Esophagus muscularis mucosa (tissue), 4 donors: ENCODE measurements around the gene VPS13D. TPM values are rescaled to one million over a fixed set of nuclear protein-coding genes. Genes with fewer than 3 reads are reported as not detected.
"Not testable (repeated sequence)": the region's sequence is repeated elsewhere in the genome, so short reads cannot be mapped to it uniquely, and the experiment has no call there.

Experiments
- DNase-seq: peaks from one replicate; pipeline ENCODE4 v3.0.0-alpha.2; 2017; ENCODE audit errors: extremely low spot score
- H3K27ac ChIP-seq, 4 donors: fragments of 200-600 bp; sonication (generic); replicated peaks in 1 of 4; 1 replicate in 3 of 4; 2 replicates in 1 of 4; pipeline ENCODE4 v1.5.1; 2016 to 2019; ENCODE audit warnings: mild to moderate bottlenecking in 1 of 4
- H3K27me3 ChIP-seq, 4 donors: fragments of 200-600 bp; sonication (generic); one replicate each; pipeline versions ENCODE4 v1.5.1 to v1.6.0; 2016 to 2019
- H3K36me3 ChIP-seq, 4 donors: fragments of 200-600 bp; sonication (generic); one replicate each; pipeline ENCODE4 v1.5.1; 2016 to 2019
- H3K4me1 ChIP-seq, 4 donors: fragments of 200-600 bp; sonication (generic); one replicate each; pipeline ENCODE4 v1.5.1; 2016 to 2019
- H3K4me3 ChIP-seq, 4 donors: fragments of 200-600 bp; sonication (generic); 1 replicate in 2 of 4; 2 replicates in 2 of 4; pipeline ENCODE4 v1.5.1; 2016 to 2019; ENCODE audit warnings: mild to moderate bottlenecking in 4 of 4, moderate library complexity in 1 of 4
- H3K9me3 ChIP-seq, 4 donors: fragments of 200-600 bp; sonication (generic); 1 replicate in 3 of 4; 2 replicates in 1 of 4; pipeline ENCODE4 v1.5.1; 2016 to 2019
- EP300 ChIP-seq: sonication (generic); formaldehyde crosslinking; IDR thresholded peaks from one replicate; pipeline ENCODE4 v1.6.1; 2017; ENCODE audit warnings: antibody characterized with exemption
- POLR2A ChIP-seq: fragments of 450-650 bp; IDR thresholded peaks from one replicate; pipeline ENCODE4 v1.6.1; 2017; ENCODE audit warnings: antibody characterized with exemption, moderate library complexity, mild to moderate bottlenecking, low read depth
- POLR2AphosphoS5 ChIP-seq, 2 donors: sonication (generic); formaldehyde crosslinking; IDR thresholded peaks; one replicate each; pipeline ENCODE4 v1.6.1; 2017; ENCODE audit warnings: antibody characterized with exemption in 2 of 2
- WGBS: methylation state at CpG from one replicate; pipeline ENCODE4 v1.1.5; 2018; 5-methylcytosine and 5-hydroxymethylcytosine counted together
- intact Hi-C: fragments of 100-400 bp; cut with DNase I; formaldehyde crosslinking; loops from one replicate; pipeline ENCODE4 v1.15.1; 2023
- total RNA-seq, 4 donors: library from RNA; depleted of rRNA; stranded (reverse); fragments of >200 nt; gene quantifications; one replicate each; pipeline versions ENCODE4 v1.1.0 to v1.2.1, GENCODE V29; 2016
- TF ChIP-seq, protein P1 (sequence below), 3 experiments: fragments of 200-600 bp in 2 of 3; fragments of 450-650 bp in 1 of 3; sonication (generic) in 2 of 3; IDR thresholded peaks; one replicate each; pipeline ENCODE4 v1.5.1; 2017 to 2019; ENCODE audit warnings: antibody characterized with exemption in 3 of 3, mild to moderate bottlenecking in 2 of 3, moderate library complexity in 1 of 3

VPS13D gene
- total RNA-seq, 4 donors from 2014 or later: 67.8 to 93.3 (median 85.4) TPM

DNA sequence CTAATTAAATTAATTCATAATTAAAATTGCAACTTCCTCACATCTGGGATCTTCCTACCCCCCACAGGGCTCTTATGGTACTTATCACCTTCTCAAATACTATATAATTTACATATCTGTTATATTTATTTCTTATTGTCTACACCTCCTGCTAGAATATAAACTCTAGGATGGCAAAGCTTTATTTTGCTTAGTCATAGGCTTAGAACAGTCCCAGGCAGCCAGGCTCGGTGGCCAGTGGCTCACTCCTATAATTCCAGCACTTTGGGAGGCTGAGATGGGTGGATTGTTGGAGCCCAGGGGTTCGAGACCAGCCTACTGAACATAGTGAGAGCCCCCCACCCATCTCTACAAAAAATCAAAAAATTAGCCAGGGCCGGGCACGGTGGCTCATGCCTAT, 10.0 kb upstream of the VPS13D start:
- no peak overlapping the region for H3K4me3 ChIP-seq
- H3K4me1 ChIP-seq: no peaks in the 10 kb centered on the region
- H3K27me3 ChIP-seq: no peaks in the 10 kb centered on the region
- TF ChIP-seq EP300: no peak
- TF ChIP-seq POLR2AphosphoS5 (IDR thresholded peaks at IDR 0.05): no peak
- TF ChIP-seq, protein P1, sequence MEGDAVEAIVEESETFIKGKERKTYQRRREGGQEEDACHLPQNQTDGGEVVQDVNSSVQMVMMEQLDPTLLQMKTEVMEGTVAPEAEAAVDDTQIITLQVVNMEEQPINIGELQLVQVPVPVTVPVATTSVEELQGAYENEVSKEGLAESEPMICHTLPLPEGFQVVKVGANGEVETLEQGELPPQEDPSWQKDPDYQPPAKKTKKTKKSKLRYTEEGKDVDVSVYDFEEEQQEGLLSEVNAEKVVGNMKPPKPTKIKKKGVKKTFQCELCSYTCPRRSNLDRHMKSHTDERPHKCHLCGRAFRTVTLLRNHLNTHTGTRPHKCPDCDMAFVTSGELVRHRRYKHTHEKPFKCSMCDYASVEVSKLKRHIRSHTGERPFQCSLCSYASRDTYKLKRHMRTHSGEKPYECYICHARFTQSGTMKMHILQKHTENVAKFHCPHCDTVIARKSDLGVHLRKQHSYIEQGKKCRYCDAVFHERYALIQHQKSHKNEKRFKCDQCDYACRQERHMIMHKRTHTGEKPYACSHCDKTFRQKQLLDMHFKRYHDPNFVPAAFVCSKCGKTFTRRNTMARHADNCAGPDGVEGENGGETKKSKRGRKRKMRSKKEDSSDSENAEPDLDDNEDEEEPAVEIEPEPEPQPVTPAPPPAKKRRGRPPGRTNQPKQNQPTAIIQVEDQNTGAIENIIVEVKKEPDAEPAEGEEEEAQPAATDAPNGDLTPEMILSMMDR (IDR thresholded peaks at IDR 0.05): no peak
- no peak for TF ChIP-seq POLR2A
- peaks cover 0 to 10% (median 0%) of the 10 kb centered on the region in 4 donors for H3K9me3 ChIP-seq
- H3K27ac ChIP-seq: no peak overlapping the region
- DNase-seq: no peak
- intact Hi-C loops: no loop called here
- 91% methylated on average over 4 of the region's 4 CpGs for WGBS
- H3K36me3 ChIP-seq: no peaks in the 10 kb centered on the region

- H3K27me3 ChIP-seq: no peaks in the 10 kb centered on the region
- intact Hi-C loops: no loop called here
- H3K4me1 ChIP-seq: no peaks in the 10 kb centered on the region
- 53% methylated on average over 2 of the region's 2 CpGs for WGBS
- no peak for DNase-seq
- no peak overlapping the region for H3K4me3 ChIP-seq
- H3K27ac ChIP-seq: no peak overlapping the region
- H3K9me3 ChIP-seq: peaks cover 0 to 2% (median 0%) of the 10 kb centered on the region in 4 donors
- no peaks in the 10 kb centered on the region for H3K36me3 ChIP-seq
- no peak for TF ChIP-seq EP300
- TF ChIP-seq, protein P1 (IDR thresholded peaks at IDR 0.05): no peak
- no peak for TF ChIP-seq POLR2A
- no peak for TF ChIP-seq POLR2AphosphoS5 (IDR thresholded peaks at IDR 0.05)
Observed at GRCh38 chr1:12220890-12221289, 8.9 kb upstream of the VPS13D start.

- H3K4me3 ChIP-seq, intact Hi-C loops, H3K27me3 ChIP-seq, H3K9me3 ChIP-seq, DNase-seq, H3K27ac ChIP-seq, H3K36me3 ChIP-seq, H3K4me1 ChIP-seq: not testable (repeated sequence)
- WGBS: 100% methylated on average over 1 of the region's 1 CpG
Observed at GRCh38 chr1:12222700-12223099, 7.1 kb upstream of the VPS13D start.

GRCh38 chr1:12224092-12224491, 5.7 kb upstream of the VPS13D start:
- not testable (repeated sequence) for H3K27me3 ChIP-seq, DNase-seq
- WGBS: 89% methylated on average over 6 of the region's 6 CpGs

DNA sequence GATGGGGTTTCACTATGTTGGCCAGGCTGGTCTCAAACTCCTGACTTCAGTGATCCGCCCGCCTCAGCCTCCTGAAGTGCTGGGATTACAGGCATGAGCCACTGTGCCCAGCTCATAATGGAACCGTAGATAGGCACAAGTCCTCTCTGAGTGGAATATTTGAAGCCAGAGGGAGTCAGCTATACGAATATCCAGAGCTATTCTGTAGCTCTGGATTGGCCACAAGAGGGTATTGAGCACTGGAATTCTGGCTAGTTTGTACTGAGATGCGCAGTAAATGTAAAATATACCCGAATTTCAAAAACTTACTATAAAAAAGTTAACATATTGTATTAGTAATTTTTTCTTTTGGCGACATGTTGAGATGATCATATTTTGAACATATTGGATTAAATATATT, 851 bp upstream of the VPS13D start:
- H3K27ac ChIP-seq: no peak overlapping the region
- no peak for DNase-seq
- TF ChIP-seq EP300 (no peak), POLR2A (no peak), POLR2AphosphoS5 (IDR thresholded peaks at IDR 0.05) (no peak)
- TF ChIP-seq, protein P1 (IDR thresholded peaks at IDR 0.05): no peak
- WGBS: 86% methylated on average over 7 of the region's 7 CpGs
- no peak overlapping the region for H3K4me3 ChIP-seq
- H3K9me3 ChIP-seq: no peaks in the 10 kb centered on the region
- intact Hi-C loops: no loop called here
- H3K36me3 ChIP-seq: peaks cover 0 to under 1% (median 0%) of the 10 kb centered on the region in 4 donors
- H3K4me1 ChIP-seq: peaks cover 15 to 24% (median 22%) of the 10 kb centered on the region in 4 donors
- no peaks in the 10 kb centered on the region for H3K27me3 ChIP-seq

More at GRCh38 chr1:12224092-12224491, 5.7 kb upstream of the VPS13D start:
- H3K4me3 ChIP-seq, H3K9me3 ChIP-seq, intact Hi-C loops, H3K27ac ChIP-seq, H3K36me3 ChIP-seq, H3K4me1 ChIP-seq: not testable (repeated sequence)

- Histone ChIP-seq H3K4me1 (peaks cover 15 to 24% (median 22%) of the 10 kb centered on the region in 4 donors), H3K36me3 (peaks cover 0 to 4% (median 2%) of the 10 kb centered on the region in 4 donors), H3K9me3 (no peaks in the 10 kb centered on the region), H3K4me3 (peak overlapping the region; percentile 78 to 100 (median 98)), H3K27me3 (no peaks in the 10 kb centered on the region), H3K27ac (peak overlapping the region; percentile 87 to 94 (median 90))
- TF ChIP-seq, protein P1 (IDR thresholded peaks at IDR 0.05): no peak
- no peak for TF ChIP-seq POLR2AphosphoS5 (IDR thresholded peaks at IDR 0.05)
- TF ChIP-seq EP300: no peak
- TF ChIP-seq POLR2A: no peak
- WGBS: 66% methylated on average over 13 of the region's 13 CpGs
- intact Hi-C loops: no loop called here
- no peak for DNase-seq
Observed at GRCh38 chr1:12229386-12229834, 420 bp upstream of the VPS13D start.
